ENCODE measurements around the gene LCN12. TPM values are rescaled to one million over a fixed set of nuclear protein-coding genes. Genes with fewer than 3 reads are reported as not detected.

LCN12 gene
- total RNA-seq, 1 donor from 2014 or later: 7.8 TPM

DNA sequence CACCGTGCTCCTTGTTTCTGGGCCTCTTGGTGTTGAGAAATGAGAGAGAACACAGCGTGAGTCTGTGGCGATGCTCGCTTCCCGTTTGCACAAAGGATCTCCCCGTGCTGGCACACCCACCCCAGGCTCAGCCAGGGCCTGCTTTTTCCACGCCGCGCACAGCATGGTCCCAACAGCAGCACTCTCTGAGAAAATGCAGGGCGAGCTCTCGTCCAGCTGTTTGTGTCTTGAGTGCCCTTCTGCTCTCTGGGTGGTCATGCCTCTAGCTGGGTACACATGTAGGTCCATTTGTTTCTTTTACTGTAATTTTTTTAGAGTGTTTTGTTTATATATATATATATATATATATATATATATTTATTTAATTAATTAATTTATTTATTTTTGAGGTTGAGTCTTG lies 34.2 kb upstream of the LCN12 start:
- peaks cover 18% of the 10 kb centered on the region for H3K4me1 ChIP-seq
- TF ChIP-seq, protein P1, sequence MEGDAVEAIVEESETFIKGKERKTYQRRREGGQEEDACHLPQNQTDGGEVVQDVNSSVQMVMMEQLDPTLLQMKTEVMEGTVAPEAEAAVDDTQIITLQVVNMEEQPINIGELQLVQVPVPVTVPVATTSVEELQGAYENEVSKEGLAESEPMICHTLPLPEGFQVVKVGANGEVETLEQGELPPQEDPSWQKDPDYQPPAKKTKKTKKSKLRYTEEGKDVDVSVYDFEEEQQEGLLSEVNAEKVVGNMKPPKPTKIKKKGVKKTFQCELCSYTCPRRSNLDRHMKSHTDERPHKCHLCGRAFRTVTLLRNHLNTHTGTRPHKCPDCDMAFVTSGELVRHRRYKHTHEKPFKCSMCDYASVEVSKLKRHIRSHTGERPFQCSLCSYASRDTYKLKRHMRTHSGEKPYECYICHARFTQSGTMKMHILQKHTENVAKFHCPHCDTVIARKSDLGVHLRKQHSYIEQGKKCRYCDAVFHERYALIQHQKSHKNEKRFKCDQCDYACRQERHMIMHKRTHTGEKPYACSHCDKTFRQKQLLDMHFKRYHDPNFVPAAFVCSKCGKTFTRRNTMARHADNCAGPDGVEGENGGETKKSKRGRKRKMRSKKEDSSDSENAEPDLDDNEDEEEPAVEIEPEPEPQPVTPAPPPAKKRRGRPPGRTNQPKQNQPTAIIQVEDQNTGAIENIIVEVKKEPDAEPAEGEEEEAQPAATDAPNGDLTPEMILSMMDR (IDR thresholded peaks at IDR 0.05; ENCODE audit: borderline replicate concordance): no peak
- no peak overlapping the region for H3K4me3 ChIP-seq
- no peak for DNase-seq
- peaks cover 59% of the 10 kb centered on the region for H3K36me3 ChIP-seq
- no peaks in the 10 kb centered on the region for H3K9me3 ChIP-seq (replicated peaks)
- no peaks in the 10 kb centered on the region for H3K27me3 ChIP-seq (ENCODE audit: low read depth)
- H3K27ac ChIP-seq (replicated peaks): no peak overlapping the region
- intact Hi-C loops (cut with micrococcal nuclease): no loop called here

DNA sequence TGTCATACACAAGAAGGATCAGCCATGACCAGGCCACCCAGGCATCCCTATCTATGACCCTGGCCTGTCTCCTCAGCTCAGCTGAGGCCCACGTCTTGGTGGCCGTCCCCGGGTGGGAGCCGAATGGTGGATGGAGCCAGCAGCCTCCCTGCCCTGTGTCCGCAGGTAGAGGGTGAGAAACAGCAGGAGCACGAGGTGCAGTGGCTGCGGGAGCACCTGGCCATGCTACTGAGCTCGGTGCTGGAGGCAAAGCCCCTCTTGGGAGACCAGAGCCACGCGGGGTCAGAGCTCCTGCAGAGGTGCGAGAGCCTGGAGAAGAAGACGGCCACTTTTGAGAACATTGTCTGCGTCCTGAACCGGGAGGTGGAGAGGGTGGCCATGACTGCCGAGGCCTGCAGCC lies 32.0 kb upstream of the LCN12 start:
- DNase-seq: no peak
- intact Hi-C loops (cut with micrococcal nuclease): loop anchor here (10.0 kb wide), 1 partner anchor 55 kb away; the partner anchor contains the start of gene EDF1
- no peak overlapping the region for H3K27ac ChIP-seq (replicated peaks)
- TF ChIP-seq, protein P1 (IDR thresholded peaks at IDR 0.05; ENCODE audit: borderline replicate concordance): no peak
- H3K9me3 ChIP-seq (replicated peaks): no peaks in the 10 kb centered on the region
- no peak overlapping the region for H3K4me3 ChIP-seq
- H3K4me1 ChIP-seq: peaks cover 40% of the 10 kb centered on the region
- H3K36me3 ChIP-seq: peaks cover 55% of the 10 kb centered on the region
- no peaks in the 10 kb centered on the region for H3K27me3 ChIP-seq (ENCODE audit: low read depth)

DNA sequence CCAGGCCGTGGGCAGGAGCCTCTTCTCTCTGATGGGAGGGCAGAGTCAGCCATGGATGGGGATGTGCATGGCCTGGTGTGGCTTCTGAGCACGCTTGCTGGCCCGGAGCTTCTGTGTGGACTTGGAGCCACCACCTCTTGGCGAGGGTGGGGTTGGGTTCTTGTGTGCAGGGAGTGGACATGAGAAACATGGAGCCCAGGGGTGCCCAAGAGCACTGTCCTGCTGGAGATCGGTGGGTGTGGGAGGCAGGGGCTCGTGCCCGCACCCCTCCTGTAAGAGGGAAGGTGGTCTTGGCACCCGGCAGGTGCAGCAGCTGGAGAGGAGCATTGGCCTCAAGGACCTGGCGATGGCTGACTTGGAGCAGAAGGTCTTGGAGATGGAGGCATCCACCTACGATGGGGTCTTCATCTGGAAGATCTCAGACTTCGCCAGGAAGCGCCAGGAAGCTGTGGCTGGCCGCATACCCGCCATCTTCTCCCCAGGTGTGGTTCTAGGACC lies 31.3 kb upstream of the LCN12 start:
- Histone ChIP-seq H3K4me1 (peaks cover 47% of the 10 kb centered on the region), H3K27me3 (ENCODE audit: low read depth) (no peaks in the 10 kb centered on the region), H3K4me3 (no peak overlapping the region), H3K9me3 (replicated peaks) (no peaks in the 10 kb centered on the region), H3K36me3 (peaks cover 54% of the 10 kb centered on the region), H3K27ac (replicated peaks) (peak overlapping the region; percentile 81)
- no peak for DNase-seq
- intact Hi-C loops (cut with micrococcal nuclease): loop anchor here (10.0 kb wide), 1 partner anchor 56 kb away; the partner anchor contains the start of gene EDF1
- TF ChIP-seq, protein P1 (IDR thresholded peaks at IDR 0.05; ENCODE audit: borderline replicate concordance): no peak

DNA sequence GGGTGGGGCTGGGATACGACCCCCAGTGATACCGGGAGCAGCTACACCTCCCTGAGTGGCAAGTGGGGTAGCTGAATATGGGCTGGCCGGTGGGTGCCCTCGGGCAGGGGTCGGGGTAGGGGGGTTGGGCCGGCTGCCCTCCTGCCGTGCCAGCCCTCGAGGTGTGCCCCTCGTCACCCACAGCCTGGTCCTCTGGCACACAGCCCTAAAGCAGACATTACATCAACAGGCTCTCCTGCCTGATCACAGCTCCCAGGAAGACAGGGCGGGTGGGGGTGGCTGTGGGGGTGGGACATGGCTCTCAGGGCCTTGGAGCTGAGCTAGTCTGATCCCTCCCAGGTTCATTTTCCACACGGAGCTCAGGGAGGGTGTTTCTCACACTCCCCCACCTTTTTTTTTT lies 30.8 kb upstream of the LCN12 start:
- H3K4me3 ChIP-seq: peak overlapping the region; percentile 4
- H3K9me3 ChIP-seq (replicated peaks): no peaks in the 10 kb centered on the region
- DNase-seq: no peak
- no peaks in the 10 kb centered on the region for H3K27me3 ChIP-seq (ENCODE audit: low read depth)
- intact Hi-C loops (cut with micrococcal nuclease): loop anchor here (10.0 kb wide), 1 partner anchor 57 kb away; the partner anchor contains the start of gene EDF1
- TF ChIP-seq, protein P1 (IDR thresholded peaks at IDR 0.05; ENCODE audit: borderline replicate concordance): no peak
- peak overlapping the region; percentile 81 for H3K27ac ChIP-seq (replicated peaks)
- peaks cover 54% of the 10 kb centered on the region for H3K36me3 ChIP-seq
- H3K4me1 ChIP-seq: peaks cover 52% of the 10 kb centered on the region

DNA sequence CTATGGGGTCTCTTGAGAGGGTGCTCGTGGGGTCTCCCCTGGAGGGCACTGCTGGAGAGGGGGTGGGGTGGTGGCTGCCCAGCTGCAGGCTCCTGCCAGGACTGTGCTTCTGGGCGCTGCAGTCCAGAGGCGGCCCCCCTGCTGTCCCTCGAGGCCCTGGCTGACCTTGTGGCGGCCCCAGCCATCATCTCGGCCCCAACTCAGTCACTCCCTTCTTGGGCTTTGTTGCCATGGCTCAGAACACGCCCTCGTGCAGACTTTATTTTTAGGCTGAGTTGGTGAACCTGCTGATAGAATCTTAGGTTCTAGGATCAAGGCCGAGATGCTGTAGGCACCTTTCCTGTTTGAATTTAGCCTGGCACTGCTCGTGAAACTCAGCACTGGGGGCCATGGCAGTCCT lies 30.4 kb upstream of the LCN12 start:
- TF ChIP-seq, protein P1 (IDR thresholded peaks at IDR 0.05; ENCODE audit: borderline replicate concordance): no peak
- DNase-seq: no peak
- Histone ChIP-seq H3K4me1 (peaks cover 56% of the 10 kb centered on the region), H3K36me3 (peaks cover 50% of the 10 kb centered on the region), H3K4me3 (peak overlapping the region; percentile 4), H3K27me3 (ENCODE audit: low read depth) (no peaks in the 10 kb centered on the region), H3K9me3 (replicated peaks) (no peaks in the 10 kb centered on the region), H3K27ac (replicated peaks) (peak overlapping the region; percentile 81)
- intact Hi-C loops (cut with micrococcal nuclease): loop anchor here (10.0 kb wide), 1 partner anchor 57 kb away; the partner anchor contains the start of gene EDF1

All from left ventricle myocardium inferior (tissue), 1 donor.